SK-N-SH (cell line): ENCODE data around the gene BBS4. TPM values are rescaled to one million over a fixed set of nuclear protein-coding genes. Genes with fewer than 3 reads are reported as not detected.
"Not testable (repeated sequence)": the region's sequence is repeated elsewhere in the genome, so short reads cannot be mapped to it uniquely, and the experiment has no call there.

Experiments used
- CTCF ChIA-PET: fragments of 300-600, 350-600 bp; formaldehyde crosslinking; extraction: SDS; loops from one replicate; lab custom pipeline; 2021; lab: Yijun Ruan, JAX
- POLR2A ChIA-PET: fragments of 350-600 bp; sonication (Branson Sonifier 250); formaldehyde crosslinking; extraction: SDS; loops from one replicate; lab custom pipeline; 2020; ENCODE audit warnings: antibody characterized with exemption, inconsistent platforms; lab: Yijun Ruan, JAX
- DNase-seq: peaks from one replicate; pipeline ENCODE4 v3.0.0; 2012
- H2AFZ ChIP-seq: fragments of 200-600 bp; sonication (generic); 2 replicates; pipeline ENCODE4 v1.8.1; 2016; ENCODE audit warnings: antibody characterized with exemption, mild to moderate bottlenecking, low read depth
- H3F3A ChIP-seq: fragments of 200-600 bp; sonication (generic); replicated peaks from 2 replicates; pipeline ENCODE3; 2016; ENCODE audit warnings: antibody characterized with exemption, mild to moderate bottlenecking; ENCODE audit not compliant: insufficient read depth
- H3K27ac ChIP-seq, 2 experiments: fragments of 200-500 bp in 1 of 2; fragments of 200-600 bp in 1 of 2; sonication (Bioruptor generic) in 1 of 2; sonication (generic), shearing (Covaris generic) in 1 of 2; 2 replicates each; pipeline versions ENCODE4 v1.5.1 to v1.6.1; 2014 to 2016; ENCODE audit warnings: low read depth in 2 of 2, inconsistent platforms in 1 of 2, low read length in 1 of 2, mild to moderate bottlenecking in 1 of 2, mixed read lengths in 1 of 2
- H3K27me3 ChIP-seq: fragments of 200-600 bp; sonication (generic), shearing (Covaris generic); 2 replicates; pipeline ENCODE4 v1.6.1; 2016; ENCODE audit warnings: mixed run types; ENCODE audit not compliant: insufficient read depth
- H3K36me3 ChIP-seq, 2 experiments: fragments of 200-500 bp in 1 of 2; fragments of 200-600 bp in 1 of 2; sonication (Bioruptor generic) in 1 of 2; sonication (generic) in 1 of 2; replicated peaks in 1 of 2; 2 replicates each; pipeline versions ENCODE3 to v1.5.1; 2014 to 2016; ENCODE audit warnings: low read length in 1 of 2, mild to moderate bottlenecking in 1 of 2; ENCODE audit not compliant: insufficient read depth in 2 of 2, control insufficient read depth in 1 of 2
- H3K4me1 ChIP-seq, 2 experiments: fragments of 200-500 bp in 1 of 2; fragments of 200-600 bp in 1 of 2; sonication (Bioruptor generic) in 1 of 2; sonication (generic), shearing (Covaris generic) in 1 of 2; 2 replicates each; pipeline versions ENCODE4 v1.5.1 to v1.6.1; 2014 to 2016; ENCODE audit warnings: low read depth in 1 of 2, low read length in 1 of 2, mixed run types in 1 of 2; ENCODE audit not compliant: insufficient read depth in 2 of 2, control insufficient read depth in 1 of 2
- H3K4me2 ChIP-seq: fragments of 200-600 bp; sonication (generic), shearing (Covaris generic); 2 replicates; pipeline ENCODE4 v1.6.1; 2017; ENCODE audit warnings: mixed run types
- H3K4me3 ChIP-seq, 2 experiments: fragments of 200-500 bp in 1 of 2; fragments of 200-600 bp in 1 of 2; sonication (Bioruptor generic) in 1 of 2; sonication (generic), shearing (Covaris generic) in 1 of 2; 2 replicates each; pipeline versions ENCODE4 v1.5.1 to v1.8.1; 2014 to 2016; ENCODE audit warnings: low read depth in 2 of 2, inconsistent platforms in 1 of 2, low read length in 1 of 2, mild to moderate bottlenecking in 1 of 2, mixed read lengths in 1 of 2, moderate library complexity in 1 of 2
- H3K79me2 ChIP-seq: fragments of 200-600 bp; sonication (generic); 2 replicates; pipeline ENCODE4 v1.8.1; 2017; ENCODE audit warnings: mild to moderate bottlenecking; ENCODE audit not compliant: insufficient read depth
- H3K9ac ChIP-seq: fragments of 200-600 bp; sonication (generic); 2 replicates; pipeline ENCODE4 v1.6.1; 2017; ENCODE audit warnings: mixed run types
- H3K9me2 ChIP-seq: fragments of 200-600 bp; sonication (generic); 2 replicates; pipeline ENCODE4 v1.6.1; 2017; ENCODE audit warnings: mixed run types
- H3K9me3 ChIP-seq: fragments of 200-600 bp; sonication (generic); 2 replicates; pipeline ENCODE4 v1.6.1; 2017; ENCODE audit warnings: mixed run types, mild to moderate bottlenecking, moderate library complexity
- H4K20me1 ChIP-seq: fragments of 200-600 bp; sonication (generic); 2 replicates; pipeline ENCODE4 v1.6.1; 2017; ENCODE audit warnings: mild to moderate bottlenecking, mixed run types; ENCODE audit not compliant: insufficient read depth
- CHD2 ChIP-seq: fragments of 150-350 bp; IDR thresholded peaks from 2 replicates; pipeline ENCODE4 v1.6.1; 2018; ENCODE audit warnings: low read length; ENCODE audit not compliant: partially characterized antibody
- EP300 ChIP-seq, 2 experiments: IDR thresholded peaks; 2 replicates each; pipeline versions ENCODE4 v1.4.0 to v1.6.1; 2012; ENCODE audit warnings: borderline replicate concordance in 1 of 2, low read depth in 1 of 2, low read length in 1 of 2
- EZH2phosphoT487 ChIP-seq: fragments of 200-600 bp; sonication (generic); IDR thresholded peaks from 2 replicates; pipeline ENCODE4 v1.6.1; 2017; ENCODE audit warnings: low read depth, mixed run types, mild to moderate bottlenecking, antibody characterized with exemption, moderate library complexity, borderline replicate concordance
- FOSL2 ChIP-seq: IDR thresholded peaks from 2 replicates; pipeline ENCODE4 v1.4.0; 2012; ENCODE audit warnings: low read depth, mild to moderate bottlenecking, moderate library complexity, borderline replicate concordance
- FOXJ3 ChIP-seq: sonication (generic); formaldehyde crosslinking; IDR thresholded peaks from 2 replicates; pipeline ENCODE4 v1.5.1; 2020; ENCODE audit warnings: mild to moderate bottlenecking, missing genetic modification reagents
- FOXM1 ChIP-seq: IDR thresholded peaks from 2 replicates; pipeline ENCODE4 v1.4.0; 2012; ENCODE audit warnings: low read depth, mild to moderate bottlenecking
- GABPA ChIP-seq: IDR thresholded peaks from 2 replicates; pipeline ENCODE4 v1.4.0; 2012; ENCODE audit warnings: low read depth, mild to moderate bottlenecking
- JUND ChIP-seq: IDR thresholded peaks from 2 replicates; pipeline ENCODE4 v1.4.0; 2012
- MXI1 ChIP-seq: IDR thresholded peaks from 2 replicates; pipeline ENCODE4 v1.6.1; 2012; ENCODE audit warnings: mild to moderate bottlenecking, low read depth, low read length, improper control_type of control experiment
- NFIC ChIP-seq: IDR thresholded peaks from 2 replicates; pipeline ENCODE4 v1.4.0; 2012; ENCODE audit warnings: borderline replicate concordance
- RAD21 ChIP-seq: IDR thresholded peaks from 2 replicates; pipeline ENCODE4 v1.6.1; 2012; ENCODE audit warnings: mild to moderate bottlenecking, low read length
- RFX5 ChIP-seq: IDR thresholded peaks from 2 replicates; pipeline ENCODE4 v1.6.1; 2012; ENCODE audit warnings: mild to moderate bottlenecking, improper control_type of control experiment, low read length
- SIN3A ChIP-seq: IDR thresholded peaks from 2 replicates; pipeline ENCODE4 v1.6.1; 2012; ENCODE audit warnings: low read depth, mild to moderate bottlenecking, low read length, moderate library complexity, borderline replicate concordance
- SMC3 ChIP-seq: IDR thresholded peaks from 2 replicates; pipeline ENCODE4 v1.6.1; 2012; ENCODE audit warnings: low read depth, low read length, improper control_type of control experiment
- TCF12 ChIP-seq: IDR thresholded peaks from 2 replicates; pipeline ENCODE4 v1.4.0; 2012
- USF1 ChIP-seq: IDR thresholded peaks from 2 replicates; pipeline ENCODE4 v1.4.0; 2012; ENCODE audit warnings: low read depth, borderline replicate concordance
- USF2 ChIP-seq: fragments of 150-350 bp; IDR thresholded peaks from 2 replicates; pipeline ENCODE4 v1.6.1; 2017; ENCODE audit warnings: antibody characterized with exemption, low read length, low read depth, borderline replicate concordance
- WGBS: methylation state at CpG from one replicate; pipeline ENCODE4 v1.1.6; 2017; ENCODE audit warnings: low lambda C conversion rate; 5-methylcytosine and 5-hydroxymethylcytosine counted together
- polyA plus RNA-seq, 3 experiments: library from polyadenylated mRNA; depleted of rRNA; stranded (reverse); fragments of >200 nt; gene quantifications; 2 replicates each; pipeline ENCODE4 v1.2.3, GENCODE V29; 2012
- TF ChIP-seq, protein P1 (sequence below): fragments of 200-600 bp; sonication (generic); IDR thresholded peaks from 2 replicates; pipeline ENCODE4 v1.6.1; 2017; ENCODE audit warnings: antibody characterized with exemption, mild to moderate bottlenecking, moderate library complexity

BBS4 gene
- polyA plus RNA-seq, 1 of the 3 experiments (the other 2 are of a cell fraction): 18.5 TPM

GRCh38 chr15:72706266-72706665 lies 20.3 kb downstream of the BBS4 start:
- Histone ChIP-seq H2AFZ (no peak overlapping the region), H3K9me3 (no peaks in the 10 kb centered on the region), H4K20me1 (no peaks in the 10 kb centered on the region), H3K36me3 (no peaks in the 10 kb centered on the region), H3K27ac (no peak overlapping the region), H3K9ac (no peak overlapping the region), H3K4me3 (no peak overlapping the region), H3K4me1 (no peaks in the 10 kb centered on the region; a peak in 1 of 4 replicates), H3K4me2 (no peak overlapping the region), H3K9me2 (no peaks in the 10 kb centered on the region), H3K79me2 (no peaks in the 10 kb centered on the region), H3F3A (no peaks in the 10 kb centered on the region), H3K27me3 (no peaks in the 10 kb centered on the region)
- ChIA-PET POLR2A (no interaction called here), CTCF (interaction anchor here (1.4 to 2.9 kb wide), 2 partner anchors 16 to 20 kb away, joined by 3 to 16 read pairs; partner anchors contain the start of genes BBS4 and HIGD2B)
- WGBS: 86% methylated on average over 11 of the region's 11 CpGs
- no peak for TF ChIP-seq FOXJ3
- TF ChIP-seq EP300 (IDR thresholded peaks at IDR 0.05; ENCODE audit: borderline replicate concordance in 1 of 2, low read depth in 1 of 2, low read length in 1 of 2): no peak
- TF ChIP-seq USF2: no peak
- no peak for DNase-seq

GRCh38 chr15:72708551-72709303 lies 22.7 kb downstream of the BBS4 start:
- H3K27me3 ChIP-seq, H3K9me2 ChIP-seq, H2AFZ ChIP-seq, H3K27ac ChIP-seq, H3K9ac ChIP-seq, POLR2A ChIA-PET, H4K20me1 ChIP-seq, H3K79me2 ChIP-seq, H3K4me1 ChIP-seq, H3K4me3 ChIP-seq, H3K4me2 ChIP-seq, H3K9me3 ChIP-seq, H3F3A ChIP-seq, DNase-seq: not testable (repeated sequence)
- CTCF ChIA-PET: interaction anchor here (1.1 to 4.7 kb wide), 2 partner anchors 14 to 418 kb away, joined by 3 to 27 read pairs; no protein-coding TSS in a partner anchor
- H3K36me3 ChIP-seq: peaks cover 10 to 12% of the 10 kb centered on the region in 2 experiments
- WGBS: 93% methylated on average over 8 of the region's 8 CpGs

DNA sequence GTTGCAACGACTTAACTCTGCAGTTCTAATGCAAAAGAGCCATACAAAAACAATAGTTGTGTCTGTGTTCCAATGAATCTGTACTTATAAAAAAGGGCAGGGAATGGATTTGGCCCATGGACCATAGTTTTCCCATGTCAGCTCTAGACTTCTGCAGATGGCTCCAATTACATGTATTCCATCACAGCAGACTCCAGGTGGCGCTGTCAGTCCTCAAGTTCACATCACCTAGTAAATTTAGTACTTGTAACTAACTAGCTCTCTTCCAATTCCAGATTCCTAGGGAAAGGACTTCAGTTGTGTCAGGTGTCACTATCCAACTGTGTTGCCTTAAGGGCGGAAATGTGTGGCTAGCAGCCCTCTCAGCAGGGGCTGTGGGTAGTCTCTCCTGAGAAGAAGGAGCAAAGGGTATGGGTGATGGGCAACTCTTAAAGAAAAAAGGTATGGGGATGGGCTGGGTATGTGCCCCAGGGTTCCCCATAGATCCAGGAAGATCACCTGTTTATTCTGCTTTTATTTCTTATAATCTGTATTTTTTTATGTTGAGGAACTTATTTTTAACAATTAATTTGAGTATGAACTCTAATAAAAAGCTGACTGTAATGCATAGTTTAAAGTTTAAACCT lies 36.2 kb downstream of the BBS4 start:
- ChIA-PET POLR2A (interaction anchor here (0.6 kb wide), 1 partner anchor 550 kb away, joined by 4 read pairs; no protein-coding TSS in a partner anchor), CTCF (interaction anchor here (0.7 to 4.2 kb wide), 43 partner anchors 11 to 554 kb away, joined by 3 to 72 read pairs (median 4); partner anchors contain the start of genes BBS4 and HIGD2B)
- Histone ChIP-seq H3F3A (no peaks in the 10 kb centered on the region), H3K9me3 (no peaks in the 10 kb centered on the region), H3K27ac (no peak overlapping the region), H4K20me1 (no peaks in the 10 kb centered on the region), H2AFZ (no peak overlapping the region), H3K9me2 (no peaks in the 10 kb centered on the region), H3K4me2 (no peak overlapping the region), H3K27me3 (no peaks in the 10 kb centered on the region), H3K36me3 (peaks cover 4 to 25% of the 10 kb centered on the region in 2 experiments), H3K4me1 (no peaks in the 10 kb centered on the region), H3K4me3 (no peak overlapping the region; a peak in 1 of 4 replicates), H3K9ac (no peak overlapping the region), H3K79me2 (no peaks in the 10 kb centered on the region; the same call in 1 of the 2 replicates)
- 13% methylated on average over 3 of the region's 3 CpGs for WGBS
- DNase-seq: peak; percentile 54
- TF ChIP-seq RFX5: no peak
- peak; percentile 74 for TF ChIP-seq RAD21
- TF ChIP-seq CHD2: peak; percentile 8
- TF ChIP-seq SIN3A: no peak
- TF ChIP-seq EZH2phosphoT487: no peak
- TF ChIP-seq NFIC: no peak
- TF ChIP-seq TCF12: peak; percentile 26; the same call in 1 of the 2 replicates
- no peak for TF ChIP-seq JUND
- no peak for TF ChIP-seq GABPA
- TF ChIP-seq MXI1: no peak
- no peak for TF ChIP-seq USF1
- TF ChIP-seq FOSL2: no peak
- TF ChIP-seq SMC3: peak; percentile 56
- TF ChIP-seq, protein P1, sequence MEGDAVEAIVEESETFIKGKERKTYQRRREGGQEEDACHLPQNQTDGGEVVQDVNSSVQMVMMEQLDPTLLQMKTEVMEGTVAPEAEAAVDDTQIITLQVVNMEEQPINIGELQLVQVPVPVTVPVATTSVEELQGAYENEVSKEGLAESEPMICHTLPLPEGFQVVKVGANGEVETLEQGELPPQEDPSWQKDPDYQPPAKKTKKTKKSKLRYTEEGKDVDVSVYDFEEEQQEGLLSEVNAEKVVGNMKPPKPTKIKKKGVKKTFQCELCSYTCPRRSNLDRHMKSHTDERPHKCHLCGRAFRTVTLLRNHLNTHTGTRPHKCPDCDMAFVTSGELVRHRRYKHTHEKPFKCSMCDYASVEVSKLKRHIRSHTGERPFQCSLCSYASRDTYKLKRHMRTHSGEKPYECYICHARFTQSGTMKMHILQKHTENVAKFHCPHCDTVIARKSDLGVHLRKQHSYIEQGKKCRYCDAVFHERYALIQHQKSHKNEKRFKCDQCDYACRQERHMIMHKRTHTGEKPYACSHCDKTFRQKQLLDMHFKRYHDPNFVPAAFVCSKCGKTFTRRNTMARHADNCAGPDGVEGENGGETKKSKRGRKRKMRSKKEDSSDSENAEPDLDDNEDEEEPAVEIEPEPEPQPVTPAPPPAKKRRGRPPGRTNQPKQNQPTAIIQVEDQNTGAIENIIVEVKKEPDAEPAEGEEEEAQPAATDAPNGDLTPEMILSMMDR: peak; percentile 93
- no peak for TF ChIP-seq FOXM1
